Transverse colon (tissue), 4 donors: ENCODE measurements around the gene CCDC85C.

Source experiments
- EP300 ChIP-seq: sonication (generic); formaldehyde crosslinking; IDR thresholded peaks from one replicate; pipeline ENCODE4 v1.6.1; 2017; ENCODE audit warnings: antibody characterized with exemption, low read depth
- POLR2A ChIP-seq: fragments of 450-650 bp; IDR thresholded peaks from one replicate; pipeline ENCODE4 v1.6.1; 2016; ENCODE audit warnings: antibody characterized with exemption, mild to moderate bottlenecking, moderate library complexity
- POLR2AphosphoS5 ChIP-seq, 3 donors: sonication (generic); formaldehyde crosslinking; IDR thresholded peaks; one replicate each; pipeline ENCODE4 v1.6.1; 2016; ENCODE audit warnings: antibody characterized with exemption in 3 of 3
- TF ChIP-seq, protein P1 (sequence below), 5 experiments: fragments of 200-600 bp in 3 of 5; fragments of 450-650 bp in 2 of 5; sonication (generic) in 3 of 5; IDR thresholded peaks; 1 replicate in 2 of 5; 2 replicates in 3 of 5; pipeline ENCODE4 v1.5.1; 2016 to 2017; ENCODE audit warnings: antibody characterized with exemption in 5 of 5, inconsistent platforms in 3 of 5, mild to moderate bottlenecking in 2 of 5, moderate library complexity in 1 of 5

DNA sequence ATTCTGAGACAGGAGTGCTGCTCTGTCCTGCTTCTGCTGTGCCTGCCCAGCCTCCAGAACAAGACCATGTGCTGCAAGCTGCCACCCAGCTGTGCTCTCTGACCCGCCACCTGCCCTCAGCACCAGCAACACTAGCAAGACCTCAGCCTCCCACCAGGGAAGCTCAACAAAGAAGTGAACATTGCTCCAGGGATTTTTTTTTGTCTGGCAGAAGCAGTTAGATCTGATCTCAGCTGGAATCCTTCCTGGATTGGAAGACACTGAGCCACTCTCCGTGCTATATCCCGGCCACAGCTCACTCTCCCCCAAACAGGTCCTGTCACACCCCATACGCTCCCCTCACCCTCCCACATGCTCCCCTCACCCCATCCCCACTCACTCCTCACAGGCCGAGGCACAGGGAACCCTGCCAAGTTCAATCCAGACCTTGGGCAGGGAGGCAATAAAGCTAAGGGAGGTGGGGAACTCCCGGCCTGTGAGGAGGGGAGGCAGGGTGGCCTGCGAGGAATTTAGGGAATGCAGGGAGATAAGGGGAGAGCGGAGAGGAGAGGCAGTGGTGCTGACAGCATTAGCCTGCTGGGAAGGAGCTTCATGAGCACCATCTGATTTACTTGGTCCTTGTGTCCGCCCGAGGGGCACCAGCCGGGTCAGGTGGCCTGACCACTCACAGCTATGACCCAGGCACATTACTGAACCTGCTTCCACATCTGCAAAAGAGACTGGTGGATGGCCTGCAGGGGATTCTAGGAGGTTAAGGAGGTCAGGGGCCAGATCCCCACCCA, 29.7 kb downstream of the CCDC85C start:
- TF ChIP-seq POLR2A (no peak), EP300 (no peak), POLR2AphosphoS5 (IDR thresholded peaks at IDR 0.05) (peak in 1 of 3 donors; percentile 28)
- TF ChIP-seq, protein P1, sequence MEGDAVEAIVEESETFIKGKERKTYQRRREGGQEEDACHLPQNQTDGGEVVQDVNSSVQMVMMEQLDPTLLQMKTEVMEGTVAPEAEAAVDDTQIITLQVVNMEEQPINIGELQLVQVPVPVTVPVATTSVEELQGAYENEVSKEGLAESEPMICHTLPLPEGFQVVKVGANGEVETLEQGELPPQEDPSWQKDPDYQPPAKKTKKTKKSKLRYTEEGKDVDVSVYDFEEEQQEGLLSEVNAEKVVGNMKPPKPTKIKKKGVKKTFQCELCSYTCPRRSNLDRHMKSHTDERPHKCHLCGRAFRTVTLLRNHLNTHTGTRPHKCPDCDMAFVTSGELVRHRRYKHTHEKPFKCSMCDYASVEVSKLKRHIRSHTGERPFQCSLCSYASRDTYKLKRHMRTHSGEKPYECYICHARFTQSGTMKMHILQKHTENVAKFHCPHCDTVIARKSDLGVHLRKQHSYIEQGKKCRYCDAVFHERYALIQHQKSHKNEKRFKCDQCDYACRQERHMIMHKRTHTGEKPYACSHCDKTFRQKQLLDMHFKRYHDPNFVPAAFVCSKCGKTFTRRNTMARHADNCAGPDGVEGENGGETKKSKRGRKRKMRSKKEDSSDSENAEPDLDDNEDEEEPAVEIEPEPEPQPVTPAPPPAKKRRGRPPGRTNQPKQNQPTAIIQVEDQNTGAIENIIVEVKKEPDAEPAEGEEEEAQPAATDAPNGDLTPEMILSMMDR (IDR thresholded peaks at IDR 0.05) = peak in 2 of 5 experiments; percentile 14 to 18
